HepG2 (cell line): ENCODE measurements around the gene CDX1. TPM values are rescaled to one million over a fixed set of nuclear protein-coding genes. Genes with fewer than 3 reads are reported as not detected.

Experiments used
- CTCF ChIP-seq: sonication (generic); formaldehyde crosslinking; IDR thresholded peaks from 2 replicates; pipeline ENCODE4 v1.5.0; 2020; ENCODE audit warnings: mild to moderate bottlenecking, missing genetic modification reagents, moderate library complexity
- ESRRA ChIP-seq: sonication (generic); formaldehyde crosslinking; IDR thresholded peaks from 2 replicates; pipeline ENCODE4 v1.5.1; 2020; ENCODE audit warnings: mild to moderate bottlenecking, low read depth, missing genetic modification reagents
- NONO ChIP-seq, 2 experiments: fragments of 450-650 bp in 1 of 2; sonication (generic) in 1 of 2; formaldehyde crosslinking in 1 of 2; IDR thresholded peaks in 1 of 2; conservative IDR thresholded peaks in 1 of 2; 2 replicates each; pipeline versions ENCODE4 v1.6.1 to v1.8.0; 2017 to 2022; ENCODE audit warnings: mild to moderate bottlenecking in 1 of 2, missing genetic modification reagents in 1 of 2, moderate library complexity in 1 of 2
- SALL1 ChIP-seq: sonication (generic); formaldehyde crosslinking; IDR thresholded peaks from 2 replicates; pipeline ENCODE4 v1.8.0; 2022; ENCODE audit warnings: mild to moderate bottlenecking, missing genetic modification reagents
- ZNF331 ChIP-seq: sonication (generic); formaldehyde crosslinking; IDR thresholded peaks from 2 replicates; pipeline ENCODE4 v1.4.0; 2020; ENCODE audit warnings: missing genetic modification reagents
- ZNF468 ChIP-seq: sonication (generic); formaldehyde crosslinking; IDR thresholded peaks from 2 replicates; pipeline ENCODE4 v1.8.0; 2022; ENCODE audit warnings: mild to moderate bottlenecking, moderate library complexity, missing genetic modification reagents
- ZNF687 ChIP-seq: sonication (generic); formaldehyde crosslinking; IDR thresholded peaks from 2 replicates; pipeline ENCODE4 v1.5.1; 2020; ENCODE audit warnings: mild to moderate bottlenecking, missing genetic modification reagents, moderate library complexity
- ZNF780A ChIP-seq: sonication (generic); formaldehyde crosslinking; IDR thresholded peaks from 2 replicates; pipeline ENCODE4 v1.8.0; 2022; ENCODE audit warnings: mild to moderate bottlenecking, missing genetic modification reagents, moderate library complexity
- polyA plus RNA-seq, 8 experiments: library from polyadenylated mRNA; depleted of rRNA in 3 of 8; stranded (reverse) in 7 of 8; unstranded in 1 of 8; fragments of >200 nt; fragmentation: Illumina TruSeq in 4 of 8; extraction: Trizol in 4 of 8; gene quantifications; 2 replicates each; pipeline versions ENCODE4 v1.2.1 to v1.2.3, GENCODE V29; 2011 to 2016; ENCODE audit warnings: low read depth in 4 of 8, missing spikeins in 1 of 8, mixed read lengths in 1 of 8; ENCODE audit not compliant: insufficient read depth in 1 of 8
- total RNA-seq, 5 experiments: library from RNA; depleted of rRNA; stranded (reverse); fragments of >200 nt; fragmentation: Illumina TruSeq; extraction: Trizol; gene quantifications; 2 replicates each; pipeline ENCODE4 v1.2.3, GENCODE V29; 2016; ENCODE audit warnings: low read depth in 1 of 5
- TF ChIP-seq, protein P1 (sequence below): sonication (generic); formaldehyde crosslinking; IDR thresholded peaks from 2 replicates; pipeline ENCODE4 v1.8.0; 2022; ENCODE audit warnings: missing genetic modification reagents, mild to moderate bottlenecking, moderate library complexity, borderline replicate concordance
- TF ChIP-seq, protein P2 (sequence below): sonication (generic); formaldehyde crosslinking; IDR thresholded peaks from 2 replicates; pipeline ENCODE4 v1.4.0; 2020; ENCODE audit warnings: mild to moderate bottlenecking, missing genetic modification reagents, borderline replicate concordance
- TF ChIP-seq, protein P3 (sequence below): IDR thresholded peaks from 2 replicates; pipeline ENCODE4 v1.6.1; 2016

CDX1 gene
- total and polyA plus RNA-seq, 2 of the 13 experiments (the other 11 are each of a cell fraction or from before 2014, with no cell fraction given) = not detected

GRCh38 chr5:150142185-150142958 is 24.2 kb upstream of the CDX1 start (continued):
- TF ChIP-seq SALL1 (CRISPR knock-in tag) = 0 out of 2 replicates have a peak, but pooled peaks have one; percentile 3
- TF ChIP-seq ZNF687 (CRISPR knock-in tag) = peak; percentile 97
- TF ChIP-seq CTCF = no peak
- TF ChIP-seq, protein P1, sequence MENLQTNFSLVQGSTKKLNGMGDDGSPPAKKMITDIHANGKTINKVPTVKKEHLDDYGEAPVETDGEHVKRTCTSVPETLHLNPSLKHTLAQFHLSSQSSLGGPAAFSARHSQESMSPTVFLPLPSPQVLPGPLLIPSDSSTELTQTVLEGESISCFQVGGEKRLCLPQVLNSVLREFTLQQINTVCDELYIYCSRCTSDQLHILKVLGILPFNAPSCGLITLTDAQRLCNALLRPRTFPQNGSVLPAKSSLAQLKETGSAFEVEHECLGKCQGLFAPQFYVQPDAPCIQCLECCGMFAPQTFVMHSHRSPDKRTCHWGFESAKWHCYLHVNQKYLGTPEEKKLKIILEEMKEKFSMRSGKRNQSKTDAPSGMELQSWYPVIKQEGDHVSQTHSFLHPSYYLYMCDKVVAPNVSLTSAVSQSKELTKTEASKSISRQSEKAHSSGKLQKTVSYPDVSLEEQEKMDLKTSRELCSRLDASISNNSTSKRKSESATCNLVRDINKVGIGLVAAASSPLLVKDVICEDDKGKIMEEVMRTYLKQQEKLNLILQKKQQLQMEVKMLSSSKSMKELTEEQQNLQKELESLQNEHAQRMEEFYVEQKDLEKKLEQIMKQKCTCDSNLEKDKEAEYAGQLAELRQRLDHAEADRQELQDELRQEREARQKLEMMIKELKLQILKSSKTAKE (CRISPR knock-in tag) = peak; percentile 15; the same call in 1 of the 2 replicates
- no peak for TF ChIP-seq ZNF468 (CRISPR knock-in tag)
- peak; percentile 49; the same call in 1 of the 2 replicates for TF ChIP-seq ZNF331 (CRISPR knock-in tag)
- TF ChIP-seq NONO (IDR thresholded peaks at IDR 0.05) = no peak
- TF ChIP-seq NONO (CRISPR knock-in tag; conservative IDR thresholded peaks at IDR 0.05) = no peak
- TF ChIP-seq ESRRA (CRISPR knock-in tag) = peak; percentile 57; the same call in 1 of the 2 replicates
- TF ChIP-seq, protein P2, sequence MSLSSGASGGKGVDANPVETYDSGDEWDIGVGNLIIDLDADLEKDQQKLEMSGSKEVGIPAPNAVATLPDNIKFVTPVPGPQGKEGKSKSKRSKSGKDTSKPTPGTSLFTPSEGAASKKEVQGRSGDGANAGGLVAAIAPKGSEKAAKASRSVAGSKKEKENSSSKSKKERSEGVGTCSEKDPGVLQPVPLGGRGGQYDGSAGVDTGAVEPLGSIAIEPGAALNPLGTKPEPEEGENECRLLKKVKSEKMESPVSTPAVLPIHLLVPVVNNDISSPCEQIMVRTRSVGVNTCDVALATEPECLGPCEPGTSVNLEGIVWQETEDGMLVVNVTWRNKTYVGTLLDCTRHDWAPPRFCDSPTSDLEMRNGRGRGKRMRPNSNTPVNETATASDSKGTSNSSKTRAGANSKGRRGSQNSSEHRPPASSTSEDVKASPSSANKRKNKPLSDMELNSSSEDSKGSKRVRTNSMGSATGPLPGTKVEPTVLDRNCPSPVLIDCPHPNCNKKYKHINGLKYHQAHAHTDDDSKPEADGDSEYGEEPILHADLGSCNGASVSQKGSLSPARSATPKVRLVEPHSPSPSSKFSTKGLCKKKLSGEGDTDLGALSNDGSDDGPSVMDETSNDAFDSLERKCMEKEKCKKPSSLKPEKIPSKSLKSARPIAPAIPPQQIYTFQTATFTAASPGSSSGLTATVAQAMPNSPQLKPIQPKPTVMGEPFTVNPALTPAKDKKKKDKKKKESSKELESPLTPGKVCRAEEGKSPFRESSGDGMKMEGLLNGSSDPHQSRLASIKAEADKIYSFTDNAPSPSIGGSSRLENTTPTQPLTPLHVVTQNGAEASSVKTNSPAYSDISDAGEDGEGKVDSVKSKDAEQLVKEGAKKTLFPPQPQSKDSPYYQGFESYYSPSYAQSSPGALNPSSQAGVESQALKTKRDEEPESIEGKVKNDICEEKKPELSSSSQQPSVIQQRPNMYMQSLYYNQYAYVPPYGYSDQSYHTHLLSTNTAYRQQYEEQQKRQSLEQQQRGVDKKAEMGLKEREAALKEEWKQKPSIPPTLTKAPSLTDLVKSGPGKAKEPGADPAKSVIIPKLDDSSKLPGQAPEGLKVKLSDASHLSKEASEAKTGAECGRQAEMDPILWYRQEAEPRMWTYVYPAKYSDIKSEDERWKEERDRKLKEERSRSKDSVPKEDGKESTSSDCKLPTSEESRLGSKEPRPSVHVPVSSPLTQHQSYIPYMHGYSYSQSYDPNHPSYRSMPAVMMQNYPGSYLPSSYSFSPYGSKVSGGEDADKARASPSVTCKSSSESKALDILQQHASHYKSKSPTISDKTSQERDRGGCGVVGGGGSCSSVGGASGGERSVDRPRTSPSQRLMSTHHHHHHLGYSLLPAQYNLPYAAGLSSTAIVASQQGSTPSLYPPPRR (CRISPR knock-in tag) = no peak
- no peak for TF ChIP-seq ZNF780A
- TF ChIP-seq, protein P3, sequence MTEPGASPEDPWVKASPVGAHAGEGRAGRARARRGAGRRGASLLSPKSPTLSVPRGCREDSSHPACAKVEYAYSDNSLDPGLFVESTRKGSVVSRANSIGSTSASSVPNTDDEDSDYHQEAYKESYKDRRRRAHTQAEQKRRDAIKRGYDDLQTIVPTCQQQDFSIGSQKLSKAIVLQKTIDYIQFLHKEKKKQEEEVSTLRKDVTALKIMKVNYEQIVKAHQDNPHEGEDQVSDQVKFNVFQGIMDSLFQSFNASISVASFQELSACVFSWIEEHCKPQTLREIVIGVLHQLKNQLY (CRISPR knock-in tag) = 0 out of 2 replicates have a peak, but pooled peaks have one; percentile 26
